ENCODE measurements around the gene ATP1B3. TPM values are rescaled to one million over a fixed set of nuclear protein-coding genes. Genes with fewer than 3 reads are reported as not detected.
A peak's percentile ranks its signal among the peaks of the same experiment; 100 is the strongest.
"Not testable (repeated sequence)": the region's sequence is repeated elsewhere in the genome, so short reads cannot be mapped to it uniquely, and the experiment has no call there.

ATP1B3 gene
- total and polyA plus RNA-seq, 10 of the 15 experiments (the other 5 are each of a cell fraction or from before 2014, with no cell fraction given): 41.4 to 200 (median 94.0) TPM

DNA sequence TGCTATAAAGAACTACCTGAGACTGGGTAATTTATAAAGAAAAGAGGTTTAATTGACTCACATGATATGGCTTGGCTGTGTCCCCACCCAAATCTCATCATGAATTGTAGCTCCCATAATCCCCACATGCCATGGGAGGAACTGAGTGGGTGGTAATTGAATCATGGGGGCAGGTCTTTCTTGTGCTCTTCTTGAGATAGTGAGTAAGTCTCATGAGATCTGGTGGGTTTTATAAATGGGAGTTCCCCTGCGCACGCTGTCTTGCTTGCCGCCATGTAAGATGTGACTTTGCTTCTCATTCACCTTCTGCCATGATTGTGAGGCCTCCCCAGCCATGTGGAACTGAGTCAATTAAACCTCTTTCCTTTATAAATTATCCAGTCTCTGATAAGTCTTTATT, 12.1 kb downstream of the ATP1B3 start:
- DNase-seq (ENCODE audit: low read depth, low spot score); BruUV-seq (replicated peaks); H3K9me3 ChIP-seq (replicated peaks; ENCODE audit: control insufficient read depth, insufficient read depth, low read length); H3K4me2 ChIP-seq (ENCODE audit: control insufficient read depth, insufficient read depth); H3K4me1 ChIP-seq (ENCODE audit: control insufficient read depth, insufficient read depth, low read length); POLR2A ChIA-PET; FAIRE-seq; ATAC-seq; intact Hi-C loops (cut with micrococcal nuclease; ENCODE audit: unreplicated experiment); CTCF ChIA-PET; SMC1A ChIA-PET (ENCODE audit: uncharacterized antibody, unreplicated experiment); H3K9ac ChIP-seq (ENCODE audit: control insufficient read depth, insufficient read depth, low read length); H2AFZ ChIP-seq (ENCODE audit: control insufficient read depth, low read depth, low read length); H4K20me1 ChIP-seq (ENCODE audit: control insufficient read depth, insufficient read depth); H3K27me3 ChIP-seq (replicated peaks in 1 of 2; ENCODE audit: control insufficient read depth in 2 of 2, insufficient read depth in 2 of 2, low read length in 1 of 2); RAD21 ChIA-PET (ENCODE audit: unreplicated experiment); H3K36me3 ChIP-seq (ENCODE audit: control insufficient read depth in 2 of 2, insufficient read depth in 2 of 2, low read length in 1 of 2); H3K4me3 ChIP-seq; H3K27ac ChIP-seq (ENCODE audit: control insufficient read depth, insufficient read depth); in situ Hi-C loops (cut with MboI): not testable (repeated sequence)
- H3K79me2 ChIP-seq (ENCODE audit: control insufficient read depth, insufficient read depth, low read length): peaks cover 79% of the 10 kb centered on the region
- TF ChIP-seq, protein P1, sequence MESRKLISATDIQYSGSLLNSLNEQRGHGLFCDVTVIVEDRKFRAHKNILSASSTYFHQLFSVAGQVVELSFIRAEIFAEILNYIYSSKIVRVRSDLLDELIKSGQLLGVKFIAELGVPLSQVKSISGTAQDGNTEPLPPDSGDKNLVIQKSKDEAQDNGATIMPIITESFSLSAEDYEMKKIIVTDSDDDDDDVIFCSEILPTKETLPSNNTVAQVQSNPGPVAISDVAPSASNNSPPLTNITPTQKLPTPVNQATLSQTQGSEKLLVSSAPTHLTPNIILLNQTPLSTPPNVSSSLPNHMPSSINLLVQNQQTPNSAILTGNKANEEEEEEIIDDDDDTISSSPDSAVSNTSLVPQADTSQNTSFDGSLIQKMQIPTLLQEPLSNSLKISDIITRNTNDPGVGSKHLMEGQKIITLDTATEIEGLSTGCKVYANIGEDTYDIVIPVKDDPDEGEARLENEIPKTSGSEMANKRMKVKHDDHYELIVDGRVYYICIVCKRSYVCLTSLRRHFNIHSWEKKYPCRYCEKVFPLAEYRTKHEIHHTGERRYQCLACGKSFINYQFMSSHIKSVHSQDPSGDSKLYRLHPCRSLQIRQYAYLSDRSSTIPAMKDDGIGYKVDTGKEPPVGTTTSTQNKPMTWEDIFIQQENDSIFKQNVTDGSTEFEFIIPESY (IDR thresholded peaks at IDR 0.05): peak; percentile 92
- WGBS (ENCODE audit: insufficient coverage, insufficient replicate concordance, low lambda C conversion rate, missing lambda C conversion rate): 100% methylated on average over 3 of the region's 3 CpGs

DNA sequence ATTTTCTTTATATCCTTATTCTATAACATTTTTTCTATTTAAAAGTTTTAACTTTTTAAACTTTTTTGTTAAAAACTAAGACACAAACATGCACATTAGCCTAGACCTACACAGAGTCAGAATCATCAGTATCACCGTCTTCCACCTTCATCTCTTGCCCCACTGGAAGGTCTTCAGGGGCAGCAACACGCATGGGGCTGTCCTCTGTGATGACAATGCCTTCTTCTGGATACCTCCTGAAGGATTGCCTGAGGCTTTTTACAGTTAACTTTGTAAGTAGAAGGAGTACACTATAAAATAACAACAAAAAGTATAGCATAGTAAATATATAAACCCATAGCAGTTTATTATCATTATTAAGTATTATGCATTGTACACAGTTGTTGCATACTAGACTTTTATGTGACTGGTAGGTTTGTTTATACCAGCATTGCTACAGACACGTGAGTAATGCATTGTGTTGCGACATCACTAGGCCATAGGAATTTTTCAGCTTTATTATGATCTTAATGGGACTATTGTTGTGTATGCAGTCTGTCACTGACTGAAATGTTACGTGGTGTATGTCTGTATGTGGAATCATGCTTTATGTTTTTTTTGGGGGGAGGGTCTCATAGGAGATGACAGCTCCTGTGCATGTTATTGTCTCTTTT, 18.2 kb downstream of the ATP1B3 start:
- SMC1A ChIA-PET (ENCODE audit: uncharacterized antibody, unreplicated experiment): interaction anchor here (0.7 to 2.2 kb wide), 2 partner anchors 16 to 98 kb away, joined by 3 to 12 read pairs; no protein-coding TSS in a partner anchor
- intact Hi-C loops (cut with micrococcal nuclease; ENCODE audit: unreplicated experiment): no loop called here
- H2AFZ ChIP-seq (ENCODE audit: control insufficient read depth, low read depth, low read length): no peak overlapping the region
- RAD21 ChIA-PET (ENCODE audit: unreplicated experiment): no interaction called here
- no peak for FAIRE-seq
- no peak for ATAC-seq
- POLR2A ChIA-PET: interaction anchor here (0.7 to 1.1 kb wide), 4 partner anchors 9 to 1715 kb away, joined by 3 to 5 read pairs (median 3); no protein-coding TSS in a partner anchor
- H3K9me3 ChIP-seq (replicated peaks; ENCODE audit: control insufficient read depth, insufficient read depth, low read length): peaks cover 2% of the 10 kb centered on the region; the same call in 2 of the 3 replicates
- H4K20me1 ChIP-seq (ENCODE audit: control insufficient read depth, insufficient read depth): no peaks in the 10 kb centered on the region
- BruUV-seq (replicated peaks): no TSS peak
- H3K4me1 ChIP-seq (ENCODE audit: control insufficient read depth, insufficient read depth, low read length): no peaks in the 10 kb centered on the region
- H3K36me3 ChIP-seq (ENCODE audit: control insufficient read depth in 2 of 2, insufficient read depth in 2 of 2, low read length in 1 of 2): no peaks in the 10 kb centered on the region; a peak in 2 of 4 replicates
- H3K4me2 ChIP-seq (ENCODE audit: control insufficient read depth, insufficient read depth): no peak overlapping the region
- CTCF ChIA-PET: interaction anchor here (0.6 to 3.2 kb wide), 4 partner anchors 14 to 20 kb away, joined by 4 to 15 read pairs (median 5); no protein-coding TSS in a partner anchor
- WGBS (ENCODE audit: insufficient coverage, insufficient replicate concordance, low lambda C conversion rate, missing lambda C conversion rate): 97% methylated on average over 5 of the region's 5 CpGs
- no peak overlapping the region for H3K27ac ChIP-seq (ENCODE audit: control insufficient read depth, insufficient read depth)
- no peak for DNase-seq (ENCODE audit: low read depth, low spot score)
- H3K4me3 ChIP-seq: no peak overlapping the region
- in situ Hi-C loops (cut with MboI): no loop called here
- H3K79me2 ChIP-seq (ENCODE audit: control insufficient read depth, insufficient read depth, low read length): peaks cover 37% of the 10 kb centered on the region
- H3K9ac ChIP-seq (ENCODE audit: control insufficient read depth, insufficient read depth, low read length): no peak overlapping the region
- H3K27me3 ChIP-seq (replicated peaks in 1 of 2; ENCODE audit: control insufficient read depth in 2 of 2, insufficient read depth in 2 of 2, low read length in 1 of 2): no peaks in the 10 kb centered on the region
- no peak for TF ChIP-seq RAD51 (IDR thresholded peaks at IDR 0.05)
- TF ChIP-seq GABPA (IDR thresholded peaks at IDR 0.05; ENCODE audit: low read depth): no peak
- TF ChIP-seq MXI1 (IDR thresholded peaks at IDR 0.05; ENCODE audit: low read depth, low read length): no peak
- no peak for TF ChIP-seq ETV6 (conservative IDR thresholded peaks at IDR 0.05 in 1 of 2, IDR thresholded peaks at IDR 0.05 in 1 of 2; ENCODE audit: borderline replicate concordance in 1 of 2, low read depth in 1 of 2)
- TF ChIP-seq SP1 (IDR thresholded peaks at IDR 0.05; ENCODE audit: low read depth, low read length): no peak
- TF ChIP-seq, protein P2, sequence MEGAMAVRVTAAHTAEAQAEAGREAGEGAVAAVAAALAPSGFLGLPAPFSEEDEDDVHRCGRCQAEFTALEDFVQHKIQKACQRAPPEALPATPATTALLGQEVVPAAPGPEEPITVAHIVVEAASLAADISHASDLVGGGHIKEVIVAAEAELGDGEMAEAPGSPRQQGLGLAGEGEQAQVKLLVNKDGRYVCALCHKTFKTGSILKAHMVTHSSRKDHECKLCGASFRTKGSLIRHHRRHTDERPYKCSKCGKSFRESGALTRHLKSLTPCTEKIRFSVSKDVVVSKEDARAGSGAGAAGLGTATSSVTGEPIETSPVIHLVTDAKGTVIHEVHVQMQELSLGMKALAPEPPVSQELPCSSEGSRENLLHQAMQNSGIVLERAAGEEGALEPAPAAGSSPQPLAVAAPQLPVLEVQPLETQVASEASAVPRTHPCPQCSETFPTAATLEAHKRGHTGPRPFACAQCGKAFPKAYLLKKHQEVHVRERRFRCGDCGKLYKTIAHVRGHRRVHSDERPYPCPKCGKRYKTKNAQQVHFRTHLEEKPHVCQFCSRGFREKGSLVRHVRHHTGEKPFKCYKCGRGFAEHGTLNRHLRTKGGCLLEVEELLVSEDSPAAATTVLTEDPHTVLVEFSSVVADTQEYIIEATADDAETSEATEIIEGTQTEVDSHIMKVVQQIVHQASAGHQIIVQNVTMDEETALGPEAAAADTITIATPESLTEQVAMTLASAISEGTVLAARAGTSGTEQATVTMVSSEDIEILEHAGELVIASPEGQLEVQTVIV (IDR thresholded peaks at IDR 0.05; ENCODE audit: borderline replicate concordance, partially characterized antibody): no peak
- no peak for TF ChIP-seq ATF7 (IDR thresholded peaks at IDR 0.05; ENCODE audit: low read depth)
- TF ChIP-seq NRF1 (conservative IDR thresholded peaks at IDR 0.05; ENCODE audit: low read depth, low read length): no peak

Data from GM12878 (cell line).